ENCODE data around the gene ANKRD33B. TPM values are rescaled to one million over a fixed set of nuclear protein-coding genes. Genes with fewer than 3 reads are reported as not detected.

Gene ANKRD33B
- total and polyA plus RNA-seq, 2 experiments from 2014 or later: 1.5 to 2.0 TPM

DNA sequence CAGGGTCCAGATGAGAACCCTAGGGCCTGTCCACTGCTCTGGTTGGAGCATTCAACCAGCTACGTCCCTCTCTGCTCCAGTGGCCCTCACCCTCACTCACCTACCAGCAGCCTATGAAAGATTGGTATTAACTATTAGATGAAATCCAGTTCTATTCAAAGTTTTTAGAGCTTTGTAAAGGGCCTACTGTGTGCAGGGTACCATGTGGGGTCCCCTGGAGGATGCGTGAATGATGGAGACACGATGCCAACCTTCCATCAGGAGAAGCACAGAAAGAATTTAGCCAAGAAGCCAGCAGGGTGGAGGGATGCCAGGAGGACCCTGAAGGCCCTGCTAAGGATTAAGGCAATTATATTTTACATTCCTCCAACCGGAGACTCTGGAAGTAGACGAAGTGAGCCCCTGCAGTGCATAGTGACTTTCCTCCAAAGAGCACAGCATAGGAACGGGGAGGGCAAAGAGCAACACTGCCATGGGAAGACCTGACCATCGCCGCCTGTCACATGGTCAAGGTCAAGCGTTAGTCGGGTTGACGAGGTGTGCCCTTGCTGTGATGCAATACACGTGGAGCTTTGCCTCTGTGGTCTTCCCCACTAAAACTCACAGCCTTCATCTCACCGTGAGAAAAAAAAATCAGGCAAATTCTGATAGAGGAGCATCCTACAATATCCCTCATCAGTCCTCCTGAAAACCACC is 22.8 kb upstream of the ANKRD33B start:
- no peak overlapping the region for H3K4me2 ChIP-seq
- peaks cover 3% of the 10 kb centered on the region for H3K4me1 ChIP-seq (ENCODE audit: insufficient read depth)
- 94% methylated on average over 13 of the region's 13 CpGs for WGBS (ENCODE audit: low lambda C conversion rate, missing lambda C conversion rate)
- no peaks in the 10 kb centered on the region for H3K79me2 ChIP-seq
- no peaks in the 10 kb centered on the region for H4K20me1 ChIP-seq (ENCODE audit: insufficient read depth, poor library complexity, severe bottlenecking)
- H3K27ac ChIP-seq: no peak overlapping the region
- peaks cover 11% of the 10 kb centered on the region for H3K27me3 ChIP-seq
- H2AFZ ChIP-seq: no peak overlapping the region
- H3K36me3 ChIP-seq (replicated peaks; ENCODE audit: insufficient read depth, low read depth): no peaks in the 10 kb centered on the region
- H3K9me3 ChIP-seq (ENCODE audit: low read depth): no peaks in the 10 kb centered on the region
- TF ChIP-seq EZH2phosphoT487 (IDR thresholded peaks at IDR 0.05; ENCODE audit: low read depth, severe bottlenecking, unreplicated experiment) (no peak), EZH2 (IDR thresholded peaks at IDR 0.05; ENCODE audit: borderline replicate concordance) (no peak)
- TF ChIP-seq, protein P1, sequence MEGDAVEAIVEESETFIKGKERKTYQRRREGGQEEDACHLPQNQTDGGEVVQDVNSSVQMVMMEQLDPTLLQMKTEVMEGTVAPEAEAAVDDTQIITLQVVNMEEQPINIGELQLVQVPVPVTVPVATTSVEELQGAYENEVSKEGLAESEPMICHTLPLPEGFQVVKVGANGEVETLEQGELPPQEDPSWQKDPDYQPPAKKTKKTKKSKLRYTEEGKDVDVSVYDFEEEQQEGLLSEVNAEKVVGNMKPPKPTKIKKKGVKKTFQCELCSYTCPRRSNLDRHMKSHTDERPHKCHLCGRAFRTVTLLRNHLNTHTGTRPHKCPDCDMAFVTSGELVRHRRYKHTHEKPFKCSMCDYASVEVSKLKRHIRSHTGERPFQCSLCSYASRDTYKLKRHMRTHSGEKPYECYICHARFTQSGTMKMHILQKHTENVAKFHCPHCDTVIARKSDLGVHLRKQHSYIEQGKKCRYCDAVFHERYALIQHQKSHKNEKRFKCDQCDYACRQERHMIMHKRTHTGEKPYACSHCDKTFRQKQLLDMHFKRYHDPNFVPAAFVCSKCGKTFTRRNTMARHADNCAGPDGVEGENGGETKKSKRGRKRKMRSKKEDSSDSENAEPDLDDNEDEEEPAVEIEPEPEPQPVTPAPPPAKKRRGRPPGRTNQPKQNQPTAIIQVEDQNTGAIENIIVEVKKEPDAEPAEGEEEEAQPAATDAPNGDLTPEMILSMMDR (IDR thresholded peaks at IDR 0.05; ENCODE audit: poor library complexity): no peak
- DNase-seq (ENCODE audit: low spot score): no peak
- no peaks in the 10 kb centered on the region for H3K9me2 ChIP-seq (replicated peaks; ENCODE audit: insufficient read depth)
- no peak overlapping the region for H3K4me3 ChIP-seq

DNA sequence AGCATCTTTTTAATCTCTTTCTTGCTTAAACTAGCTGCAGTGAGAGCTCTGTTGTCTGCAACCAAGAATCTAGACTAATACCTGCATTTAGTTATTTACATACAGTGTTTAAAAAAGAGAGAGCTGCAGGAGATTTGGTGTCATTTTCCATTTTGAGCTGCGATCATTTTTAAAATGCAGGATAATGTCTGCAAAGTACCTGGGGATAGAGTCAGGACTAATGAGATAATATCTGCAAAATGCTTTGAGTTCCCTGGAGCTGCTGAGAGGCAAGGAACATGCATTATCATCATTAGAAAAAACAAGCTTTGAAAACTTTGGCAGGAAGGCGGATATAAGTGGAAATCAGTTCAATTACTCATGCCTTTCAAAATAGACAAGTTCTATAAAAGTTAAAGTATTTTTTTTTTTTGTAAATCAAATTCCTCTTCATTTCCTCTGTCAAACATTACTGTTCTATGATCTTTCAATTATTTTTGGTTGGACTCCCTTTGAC is 21.8 kb upstream of the ANKRD33B start:
- WGBS (ENCODE audit: low lambda C conversion rate, missing lambda C conversion rate): 79% methylated on average over 2 of the region's 2 CpGs
- Histone ChIP-seq H2AFZ (no peak overlapping the region), H3K4me1 (ENCODE audit: insufficient read depth) (no peaks in the 10 kb centered on the region), H3K27me3 (peaks cover 20% of the 10 kb centered on the region), H3K79me2 (no peaks in the 10 kb centered on the region), H3K4me2 (no peak overlapping the region), H3K9me2 (replicated peaks; ENCODE audit: insufficient read depth) (no peaks in the 10 kb centered on the region), H3K9me3 (ENCODE audit: low read depth) (no peaks in the 10 kb centered on the region), H3K4me3 (no peak overlapping the region), H3K27ac (no peak overlapping the region), H3K36me3 (replicated peaks; ENCODE audit: insufficient read depth, low read depth) (no peaks in the 10 kb centered on the region), H4K20me1 (ENCODE audit: insufficient read depth, poor library complexity, severe bottlenecking) (no peaks in the 10 kb centered on the region)
- DNase-seq (ENCODE audit: low spot score): no peak
- no peak for TF ChIP-seq EZH2 (IDR thresholded peaks at IDR 0.05; ENCODE audit: borderline replicate concordance)
- TF ChIP-seq, protein P1 (IDR thresholded peaks at IDR 0.05; ENCODE audit: poor library complexity): no peak
- TF ChIP-seq EZH2phosphoT487 (IDR thresholded peaks at IDR 0.05; ENCODE audit: low read depth, severe bottlenecking, unreplicated experiment): no peak

DNA sequence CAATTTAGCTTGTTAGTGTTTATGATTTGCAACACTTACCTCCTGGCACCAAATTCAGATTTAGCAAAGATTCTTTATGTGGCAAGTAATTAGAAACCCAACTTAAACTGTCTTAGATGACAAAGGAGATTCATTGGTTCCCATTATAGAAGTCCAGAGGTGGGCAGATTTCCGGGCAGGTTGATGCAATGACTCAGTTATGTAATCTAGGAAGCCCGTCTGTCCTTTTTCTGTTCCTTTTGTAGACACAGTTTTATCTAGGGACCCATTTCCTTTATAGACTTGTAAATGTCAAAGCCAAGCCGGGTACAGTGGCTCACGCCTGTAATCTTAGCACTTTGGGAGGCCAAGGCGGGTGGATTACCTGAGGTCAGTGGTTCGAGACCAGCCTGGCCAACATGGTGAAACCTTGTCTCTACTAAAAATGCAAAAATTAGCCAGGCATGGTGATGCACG is 20.3 kb upstream of the ANKRD33B start:
- no peaks in the 10 kb centered on the region for H3K9me2 ChIP-seq (replicated peaks; ENCODE audit: insufficient read depth)
- H3K27ac ChIP-seq: no peak overlapping the region
- no peaks in the 10 kb centered on the region for H3K79me2 ChIP-seq
- no peak for DNase-seq (ENCODE audit: low spot score)
- no peaks in the 10 kb centered on the region for H3K4me1 ChIP-seq (ENCODE audit: insufficient read depth)
- no peaks in the 10 kb centered on the region for H3K36me3 ChIP-seq (replicated peaks; ENCODE audit: insufficient read depth, low read depth)
- WGBS (ENCODE audit: low lambda C conversion rate, missing lambda C conversion rate): 54% methylated on average over 7 of the region's 7 CpGs
- H3K27me3 ChIP-seq: peaks cover 20% of the 10 kb centered on the region
- H2AFZ ChIP-seq: no peak overlapping the region
- no peak overlapping the region for H3K4me2 ChIP-seq
- TF ChIP-seq EZH2phosphoT487 (IDR thresholded peaks at IDR 0.05; ENCODE audit: low read depth, severe bottlenecking, unreplicated experiment) (no peak), EZH2 (IDR thresholded peaks at IDR 0.05; ENCODE audit: borderline replicate concordance) (no peak)
- TF ChIP-seq, protein P1 (IDR thresholded peaks at IDR 0.05; ENCODE audit: poor library complexity): no peak
- no peaks in the 10 kb centered on the region for H3K9me3 ChIP-seq (ENCODE audit: low read depth)
- H4K20me1 ChIP-seq (ENCODE audit: insufficient read depth, poor library complexity, severe bottlenecking): no peaks in the 10 kb centered on the region
- H3K4me3 ChIP-seq: no peak overlapping the region
